ENCODE results near the gene ABCA4. TPM values are rescaled to one million over a fixed set of nuclear protein-coding genes. Genes with fewer than 3 reads are reported as not detected.

The ABCA4 gene
- total RNA-seq, 2 donors from 2014 or later: 2.0 to 3.7 TPM

DNA sequence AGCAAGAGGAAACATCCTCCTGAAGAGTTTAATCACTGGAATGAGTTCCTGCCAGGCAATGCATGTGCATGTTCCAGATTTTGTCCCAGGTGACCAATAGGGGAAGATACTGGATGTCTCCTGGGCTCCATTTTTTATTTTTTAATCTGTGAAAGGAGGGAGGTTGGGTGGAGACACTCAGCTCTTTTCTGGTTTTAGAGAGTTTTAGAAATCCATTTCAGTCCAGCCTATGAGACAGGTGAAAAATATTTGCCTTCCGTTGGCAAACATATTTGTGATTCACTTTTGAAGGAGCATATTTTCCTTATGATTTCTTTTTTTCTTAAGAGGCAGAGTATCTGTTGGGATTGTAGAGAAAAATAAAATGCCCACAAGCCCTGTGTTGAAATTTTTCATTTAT lies 70.7 kb downstream of the ABCA4 start:
- ATAC-seq (ENCODE audit: insufficient number of reproducible peaks, low FRiP score, low read depth) (no peak), DNase-seq (ENCODE audit: low spot score) (no peak)
- no peaks in the 10 kb centered on the region for H3K36me3 ChIP-seq
- peaks cover 14 to 30% of the 10 kb centered on the region in 2 donors for H3K4me1 ChIP-seq (ENCODE audit: control insufficient read depth in 1 of 2, low read depth in 2 of 2)
- TF ChIP-seq, protein P1, sequence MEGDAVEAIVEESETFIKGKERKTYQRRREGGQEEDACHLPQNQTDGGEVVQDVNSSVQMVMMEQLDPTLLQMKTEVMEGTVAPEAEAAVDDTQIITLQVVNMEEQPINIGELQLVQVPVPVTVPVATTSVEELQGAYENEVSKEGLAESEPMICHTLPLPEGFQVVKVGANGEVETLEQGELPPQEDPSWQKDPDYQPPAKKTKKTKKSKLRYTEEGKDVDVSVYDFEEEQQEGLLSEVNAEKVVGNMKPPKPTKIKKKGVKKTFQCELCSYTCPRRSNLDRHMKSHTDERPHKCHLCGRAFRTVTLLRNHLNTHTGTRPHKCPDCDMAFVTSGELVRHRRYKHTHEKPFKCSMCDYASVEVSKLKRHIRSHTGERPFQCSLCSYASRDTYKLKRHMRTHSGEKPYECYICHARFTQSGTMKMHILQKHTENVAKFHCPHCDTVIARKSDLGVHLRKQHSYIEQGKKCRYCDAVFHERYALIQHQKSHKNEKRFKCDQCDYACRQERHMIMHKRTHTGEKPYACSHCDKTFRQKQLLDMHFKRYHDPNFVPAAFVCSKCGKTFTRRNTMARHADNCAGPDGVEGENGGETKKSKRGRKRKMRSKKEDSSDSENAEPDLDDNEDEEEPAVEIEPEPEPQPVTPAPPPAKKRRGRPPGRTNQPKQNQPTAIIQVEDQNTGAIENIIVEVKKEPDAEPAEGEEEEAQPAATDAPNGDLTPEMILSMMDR (IDR thresholded peaks at IDR 0.05): no peak
- H3K4me3 ChIP-seq: no peak overlapping the region
- H3K9me3 ChIP-seq: no peaks in the 10 kb centered on the region
- no peaks in the 10 kb centered on the region for H3K27me3 ChIP-seq (replicated peaks; ENCODE audit: insufficient read depth)
- H3K27ac ChIP-seq: peak overlapping the region in 1 of 2 donors; percentile 50

DNA sequence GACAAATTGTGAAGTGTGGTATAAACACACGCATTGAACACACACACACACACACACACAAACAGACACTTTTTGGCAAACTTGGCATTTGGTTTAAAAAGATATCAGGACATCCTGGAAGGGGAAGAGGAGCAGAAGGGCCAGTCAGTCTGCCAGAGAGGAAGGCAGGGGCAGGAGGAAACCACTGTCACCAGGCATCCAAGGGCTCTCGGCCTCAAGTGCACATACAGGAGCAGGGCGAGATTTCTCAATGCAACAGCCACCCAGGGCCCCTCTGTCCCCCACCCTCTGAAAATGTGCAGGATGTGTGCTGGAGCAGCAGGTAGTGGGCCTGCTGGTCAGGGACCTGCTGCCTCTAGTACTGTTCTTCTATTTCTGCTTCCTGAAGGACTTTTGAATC lies 71.2 kb downstream of the ABCA4 start:
- Histone ChIP-seq H3K4me1 (ENCODE audit: control insufficient read depth in 1 of 2, low read depth in 2 of 2) (peaks cover 18 to 35% of the 10 kb centered on the region in 2 donors), H3K27me3 (replicated peaks; ENCODE audit: insufficient read depth) (no peaks in the 10 kb centered on the region), H3K36me3 (no peaks in the 10 kb centered on the region), H3K9me3 (no peaks in the 10 kb centered on the region), H3K27ac (peak overlapping the region in 1 of 2 donors; percentile 91), H3K4me3 (no peak overlapping the region)
- DNase-seq (ENCODE audit: low spot score) (no peak), ATAC-seq (ENCODE audit: insufficient number of reproducible peaks, low FRiP score, low read depth) (no peak)
- TF ChIP-seq, protein P1 (IDR thresholded peaks at IDR 0.05): no peak

DNA sequence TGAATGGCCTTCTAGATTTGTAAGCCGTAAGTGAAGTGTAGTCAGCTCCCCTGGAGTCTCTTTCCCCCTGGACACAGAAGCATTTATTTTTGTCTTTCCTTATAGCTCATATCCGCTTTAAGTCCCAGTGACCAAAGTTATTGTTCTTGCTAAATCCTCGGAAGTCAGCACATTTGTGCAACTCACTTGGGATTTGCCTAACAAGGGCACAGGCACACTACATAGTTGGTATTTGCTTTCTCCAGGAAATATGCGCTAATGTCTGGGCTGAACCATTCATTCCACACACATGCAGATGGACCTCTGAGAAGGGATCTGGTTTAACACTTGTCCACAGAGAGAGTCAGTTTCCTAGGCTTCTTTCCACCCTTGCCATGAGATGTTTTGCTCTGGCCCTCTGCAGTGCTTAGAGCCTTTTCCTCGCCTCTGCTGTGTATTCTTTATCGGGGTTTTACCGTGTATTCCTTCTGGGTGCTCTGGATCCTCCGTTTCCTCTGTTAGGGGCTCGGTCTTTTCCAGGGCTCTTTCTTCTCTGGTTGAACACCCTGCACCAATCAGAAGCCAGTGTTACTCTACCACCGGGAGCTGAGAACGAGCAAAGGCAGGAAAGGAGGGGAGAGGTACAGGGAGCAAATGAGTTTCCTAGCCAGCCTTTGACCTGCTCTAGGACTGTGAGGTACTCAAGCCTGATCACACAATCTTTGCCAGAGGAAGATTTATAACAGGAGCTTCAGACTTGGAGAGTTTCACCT lies 72.4 kb downstream of the ABCA4 start:
- H3K9me3 ChIP-seq: no peaks in the 10 kb centered on the region
- ATAC-seq (ENCODE audit: insufficient number of reproducible peaks, low FRiP score, low read depth) (peak; percentile 59), DNase-seq (ENCODE audit: low spot score) (no peak)
- no peaks in the 10 kb centered on the region for H3K27me3 ChIP-seq (replicated peaks; ENCODE audit: insufficient read depth)
- no peaks in the 10 kb centered on the region for H3K36me3 ChIP-seq
- no peak overlapping the region for H3K4me3 ChIP-seq
- H3K4me1 ChIP-seq (ENCODE audit: control insufficient read depth in 1 of 2, low read depth in 2 of 2): peaks cover 23 to 42% of the 10 kb centered on the region in 2 donors
- TF ChIP-seq, protein P1 (IDR thresholded peaks at IDR 0.05): no peak
- H3K27ac ChIP-seq: peak overlapping the region; percentile 79 to 91

DNA sequence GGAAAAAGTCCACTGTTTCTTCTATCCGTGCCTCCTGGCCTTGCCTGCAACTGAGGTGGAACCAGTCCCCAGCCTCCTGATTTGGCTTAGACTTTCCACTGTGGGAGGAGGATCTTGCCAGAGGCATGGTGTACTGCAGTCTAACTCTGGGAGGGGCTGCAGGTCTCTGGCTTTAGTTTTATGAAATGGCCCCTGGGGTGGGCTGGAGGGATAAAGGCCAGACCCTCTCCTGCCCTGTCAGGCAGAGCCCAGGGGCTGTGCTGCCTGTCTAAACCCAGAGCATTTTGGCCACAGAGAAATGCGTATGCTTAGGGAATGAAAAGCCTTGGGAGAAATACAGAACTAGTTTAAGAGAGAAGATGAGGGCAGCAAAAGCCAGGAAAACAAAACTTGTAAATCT lies 73.0 kb downstream of the ABCA4 start:
- ATAC-seq (ENCODE audit: insufficient number of reproducible peaks, low FRiP score, low read depth) (no peak), DNase-seq (ENCODE audit: low spot score) (no peak)
- Histone ChIP-seq H3K4me3 (peak overlapping the region; percentile 7), H3K4me1 (ENCODE audit: control insufficient read depth in 1 of 2, low read depth in 2 of 2) (peaks cover 23 to 42% of the 10 kb centered on the region in 2 donors), H3K27ac (peak overlapping the region; percentile 79 to 91), H3K9me3 (no peaks in the 10 kb centered on the region), H3K27me3 (replicated peaks; ENCODE audit: insufficient read depth) (no peaks in the 10 kb centered on the region), H3K36me3 (no peaks in the 10 kb centered on the region)
- TF ChIP-seq, protein P1 (IDR thresholded peaks at IDR 0.05): no peak

DNA sequence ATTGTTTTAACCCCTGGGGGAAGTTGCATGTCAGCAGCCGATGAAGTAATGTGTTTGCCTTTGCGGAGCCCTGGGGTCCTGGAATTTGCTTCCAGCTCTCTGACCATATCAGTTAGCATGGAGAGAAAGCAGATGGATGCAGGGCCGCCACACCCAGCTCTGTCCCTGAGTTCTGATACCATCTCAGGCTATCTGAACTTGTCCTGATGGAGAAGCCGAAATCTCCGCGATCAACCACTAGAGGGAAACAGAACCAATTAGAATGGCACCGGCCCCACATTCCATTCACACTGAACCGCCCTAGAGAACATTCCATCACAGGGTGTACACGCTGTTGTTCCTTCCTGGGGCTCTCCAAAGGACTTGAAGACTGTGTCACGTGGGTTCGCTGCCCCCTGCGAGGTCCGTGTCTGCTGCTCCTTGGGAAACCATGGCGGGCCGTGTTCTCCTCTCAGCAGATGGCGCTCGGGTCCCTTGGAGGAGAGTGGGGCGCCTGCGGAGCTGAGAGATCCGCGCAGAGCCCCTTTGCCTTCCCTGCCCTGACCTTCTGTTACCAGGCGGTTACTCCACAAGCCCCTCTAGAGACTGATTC lies 75.4 kb downstream of the ABCA4 start:
- TF ChIP-seq, protein P1 (IDR thresholded peaks at IDR 0.05): peak; percentile 74
- no peaks in the 10 kb centered on the region for H3K27me3 ChIP-seq (replicated peaks; ENCODE audit: insufficient read depth)
- peaks cover 23 to 42% of the 10 kb centered on the region in 2 donors for H3K4me1 ChIP-seq (ENCODE audit: control insufficient read depth in 1 of 2, low read depth in 2 of 2)
- H3K4me3 ChIP-seq: peak overlapping the region; percentile 44
- no peaks in the 10 kb centered on the region for H3K9me3 ChIP-seq
- DNase-seq (ENCODE audit: low spot score): peak; percentile 53
- H3K36me3 ChIP-seq: no peaks in the 10 kb centered on the region
- peak overlapping the region; percentile 33 for H3K27ac ChIP-seq
- ATAC-seq (ENCODE audit: insufficient number of reproducible peaks, low FRiP score, low read depth): peak; percentile 96

All from thoracic aorta (tissue), 2 donors.